GM12878 (cell line): ENCODE results near the gene SESN3. TPM values are rescaled to one million over a fixed set of nuclear protein-coding genes. Genes with fewer than 3 reads are reported as not detected.

ENCODE experiments used
- ATAC-seq: fragments of 200-7000 bp; cut with Tn5 transposase; 3 replicates; pipeline ENCODE4 v1.9.1; 2020; ENCODE audit warnings: mild to moderate bottlenecking, moderate library complexity
- BruUV-seq: library from RNA; stranded (reverse); fragments of 400-500 nt; replicated peaks from 2 replicates; lab custom pipeline; 2021; lab: Mats Ljungman, UMichigan
- CTCF ChIA-PET: fragments of 300-600 bp; sonication (Branson Sonifier 250); formaldehyde crosslinking; extraction: SDS; loops from one replicate; lab custom pipeline; 2021; ENCODE audit warnings: inconsistent platforms; lab: Yijun Ruan, JAX
- POLR2A ChIA-PET: fragments of 350-600 bp; formaldehyde crosslinking; extraction: SDS; loops from one replicate; lab custom pipeline; 2021; ENCODE audit warnings: inconsistent platforms; lab: Charles Lee
- RAD21 ChIA-PET: fragments of 300-600 bp; sonication (Branson Sonifier 250); formaldehyde crosslinking; loops from one replicate; lab custom pipeline; 2023; ENCODE audit warnings: antibody characterized with exemption; ENCODE audit not compliant: unreplicated experiment; lab: Charles Lee
- SMC1A ChIA-PET: fragments of 300-600 bp; sonication (Branson Sonifier 250); formaldehyde crosslinking; loops from one replicate; lab custom pipeline; 2023; ENCODE audit not compliant: unreplicated experiment, uncharacterized antibody; lab: Charles Lee
- DNase-seq: peaks from one replicate; pipeline ENCODE4 v3.0.0-alpha.2; 2011; ENCODE audit warnings: low read depth, low spot score
- FAIRE-seq: peaks from 3 replicates; lab custom pipeline; 2011; peaks lifted over from hg19 to GRCh38; lab: Jason Lieb, UNC
- H2AFZ ChIP-seq: 2 replicates; pipeline ENCODE4 v1.6.0; 2011; ENCODE audit warnings: low read depth, low read length, control low read depth; ENCODE audit not compliant: control insufficient read depth
- H3K27ac ChIP-seq: 2 replicates; pipeline ENCODE4 v1.5.1; 2011; ENCODE audit warnings: control low read depth; ENCODE audit not compliant: control insufficient read depth, insufficient read depth
- H3K27me3 ChIP-seq, 2 experiments: replicated peaks in 1 of 2; 2 replicates each; pipeline versions ENCODE4 v1.6.0 to v1.6.1; 2011; ENCODE audit warnings: low read length in 1 of 2; ENCODE audit not compliant: control insufficient read depth in 2 of 2, insufficient read depth in 2 of 2
- H3K36me3 ChIP-seq, 2 experiments: 2 replicates each; pipeline ENCODE4 v1.5.1; 2011; ENCODE audit warnings: low read length in 1 of 2; ENCODE audit not compliant: control insufficient read depth in 2 of 2, insufficient read depth in 2 of 2
- H3K4me1 ChIP-seq: 2 replicates; pipeline ENCODE4 v1.6.1; 2011; ENCODE audit warnings: mild to moderate bottlenecking, low read length, moderate library complexity, mixed read lengths; ENCODE audit not compliant: control insufficient read depth, insufficient read depth
- H3K4me2 ChIP-seq: 2 replicates; pipeline ENCODE4 v1.6.0; 2011; ENCODE audit warnings: control low read depth; ENCODE audit not compliant: control insufficient read depth, insufficient read depth
- H3K4me3 ChIP-seq: fragments of 200-600 bp; sonication (generic); 2 replicates; pipeline ENCODE4 v1.5.1; 2016
- H3K79me2 ChIP-seq: 2 replicates; pipeline ENCODE4 v1.6.0; 2011; ENCODE audit warnings: low read length; ENCODE audit not compliant: control insufficient read depth, insufficient read depth
- H3K9ac ChIP-seq: 2 replicates; pipeline ENCODE4 v1.8.0; 2011; ENCODE audit warnings: low read length, control low read depth, mixed read lengths; ENCODE audit not compliant: control insufficient read depth, insufficient read depth
- H3K9me3 ChIP-seq: replicated peaks from 3 replicates; pipeline ENCODE4 v1.5.1; 2011; ENCODE audit warnings: mild to moderate bottlenecking, low read length; ENCODE audit not compliant: control insufficient read depth, insufficient read depth
- H4K20me1 ChIP-seq: 2 replicates; pipeline ENCODE4 v1.6.0; 2011; ENCODE audit not compliant: control insufficient read depth, insufficient read depth
- CBX5 ChIP-seq: sonication (generic); IDR thresholded peaks from 2 replicates; pipeline ENCODE4 v1.6.1; 2016; ENCODE audit warnings: low read depth, moderate library complexity, mild to moderate bottlenecking, inconsistent platforms
- EED ChIP-seq: sonication (generic); IDR thresholded peaks from 2 replicates; pipeline ENCODE4 v1.6.1; 2016; ENCODE audit warnings: antibody characterized with exemption, low read depth
- FOXK2 ChIP-seq: fragments of 450-650 bp; IDR thresholded peaks from 2 replicates; pipeline ENCODE4 v1.6.1; 2017; ENCODE audit warnings: mild to moderate bottlenecking, moderate library complexity
- FOXM1 ChIP-seq: IDR thresholded peaks from 2 replicates; pipeline ENCODE4 v1.6.1; 2012; ENCODE audit warnings: low read depth, mild to moderate bottlenecking, inconsistent platforms, low read length, moderate library complexity
- IKZF1 ChIP-seq: fragments of 450-650 bp; conservative IDR thresholded peaks from 2 replicates; pipeline ENCODE4 v1.6.1; 2017; ENCODE audit warnings: antibody characterized with exemption, mild to moderate bottlenecking
- JUNB ChIP-seq: IDR thresholded peaks from 2 replicates; pipeline ENCODE4 v1.6.1; 2016; ENCODE audit warnings: antibody characterized with exemption, mild to moderate bottlenecking
- MYC ChIP-seq: IDR thresholded peaks from 2 replicates; pipeline ENCODE4 v1.6.1; 2011; ENCODE audit warnings: mild to moderate bottlenecking, low read length, moderate library complexity, inconsistent platforms; ENCODE audit not compliant: insufficient read depth, insufficient replicate concordance, insufficient read length, severe bottlenecking
- NR2F1 ChIP-seq: fragments of 450-650 bp; conservative IDR thresholded peaks from 2 replicates; pipeline ENCODE4 v1.6.1; 2017; ENCODE audit warnings: mild to moderate bottlenecking
- POLR2AphosphoS2 ChIP-seq: IDR thresholded peaks from 2 replicates; pipeline ENCODE4 v1.6.1; 2011; ENCODE audit warnings: low read depth, mild to moderate bottlenecking, low read length, improper control_type of control experiment, moderate library complexity
- RAD21 ChIP-seq: IDR thresholded peaks from 2 replicates; pipeline ENCODE4 v1.6.1; 2011; ENCODE audit warnings: mild to moderate bottlenecking, low read depth, low read length, moderate library complexity; ENCODE audit not compliant: insufficient read depth
- SMAD1 ChIP-seq: fragments of 450-650 bp; IDR thresholded peaks from 2 replicates; pipeline ENCODE4 v1.6.1; 2018; ENCODE audit warnings: mild to moderate bottlenecking, low read depth; ENCODE audit not compliant: partially characterized antibody
- TBL1XR1 ChIP-seq: IDR thresholded peaks from 2 replicates; pipeline ENCODE4 v1.6.1; 2012; ENCODE audit warnings: low read depth, low read length, improper control_type of control experiment
- YBX1 ChIP-seq: fragments of 450-650 bp; IDR thresholded peaks from 2 replicates; pipeline ENCODE4 v1.6.1; 2016; ENCODE audit warnings: antibody characterized with exemption
- ZBED1 ChIP-seq: IDR thresholded peaks from 2 replicates; pipeline ENCODE4 v1.6.1; 2016; ENCODE audit warnings: borderline replicate concordance
- ZNF217 ChIP-seq: fragments of 450-650 bp; IDR thresholded peaks from 2 replicates; pipeline ENCODE4 v1.6.1; 2017; ENCODE audit warnings: antibody characterized with exemption, mild to moderate bottlenecking
- WGBS: methylation state at CpG from one replicate; pipeline ENCODE4 v1.1.6; 2016; ENCODE audit warnings: low lambda C conversion rate; ENCODE audit not compliant: insufficient replicate concordance, insufficient coverage; ENCODE audit errors: missing lambda C conversion rate; 5-methylcytosine and 5-hydroxymethylcytosine counted together
- in situ Hi-C: fragments of 300-500 bp; cut with MboI; formaldehyde crosslinking; loops from 9 replicates; pipeline ENCODE4 v1.14.3; 2018; ENCODE audit warnings: mixed read lengths
- intact Hi-C: fragments of 100-400 bp; cut with micrococcal nuclease; formaldehyde crosslinking; loops from one replicate; pipeline ENCODE4 v1.14.2; 2022; ENCODE audit not compliant: unreplicated experiment
- polyA plus RNA-seq, 11 experiments: library from polyadenylated mRNA; depleted of rRNA in 4 of 11; unstranded in 6 of 11; stranded (reverse) in 5 of 11; fragments of >200 nt; fragmentation: Nextera tagmentation in 4 of 11; fragmentation: Illumina TruSeq in 1 of 11; extraction: Ambion mirVana in 4 of 11; extraction: Trizol in 1 of 11; gene quantifications; 1 replicate in 1 of 11; 2 replicates in 10 of 11; pipeline versions ENCODE4 v1.2.1 to v1.2.3, GENCODE V29; 2011 to 2016; ENCODE audit warnings: inconsistent platforms in 2 of 11, missing spikeins in 2 of 11, low read depth in 1 of 11
- total RNA-seq, 4 experiments: library from RNA; depleted of rRNA in 3 of 4; stranded (reverse); fragments of >200 nt in 3 of 4; fragmentation: Illumina TruSeq in 1 of 4; extraction: Trizol in 1 of 4; gene quantifications; 2 replicates each; pipeline versions ENCODE4 v1.2.1 to v1.2.3, GENCODE V29; 2013 to 2021
- TF ChIP-seq, protein P1 (sequence below): fragments of 450-650 bp; conservative IDR thresholded peaks from 2 replicates; pipeline ENCODE4 v1.6.1; 2017; ENCODE audit warnings: mild to moderate bottlenecking, moderate library complexity
- TF ChIP-seq, protein P2 (sequence below): fragments of 450-650 bp; IDR thresholded peaks from 2 replicates; pipeline ENCODE4 v1.6.1; 2017; ENCODE audit warnings: mild to moderate bottlenecking, moderate library complexity

The SESN3 gene
- total and polyA plus RNA-seq, 10 of the 15 experiments (the other 5 are each of a cell fraction or from before 2014, with no cell fraction given), result 0.64 to 6.7 (median 3.0) TPM

DNA sequence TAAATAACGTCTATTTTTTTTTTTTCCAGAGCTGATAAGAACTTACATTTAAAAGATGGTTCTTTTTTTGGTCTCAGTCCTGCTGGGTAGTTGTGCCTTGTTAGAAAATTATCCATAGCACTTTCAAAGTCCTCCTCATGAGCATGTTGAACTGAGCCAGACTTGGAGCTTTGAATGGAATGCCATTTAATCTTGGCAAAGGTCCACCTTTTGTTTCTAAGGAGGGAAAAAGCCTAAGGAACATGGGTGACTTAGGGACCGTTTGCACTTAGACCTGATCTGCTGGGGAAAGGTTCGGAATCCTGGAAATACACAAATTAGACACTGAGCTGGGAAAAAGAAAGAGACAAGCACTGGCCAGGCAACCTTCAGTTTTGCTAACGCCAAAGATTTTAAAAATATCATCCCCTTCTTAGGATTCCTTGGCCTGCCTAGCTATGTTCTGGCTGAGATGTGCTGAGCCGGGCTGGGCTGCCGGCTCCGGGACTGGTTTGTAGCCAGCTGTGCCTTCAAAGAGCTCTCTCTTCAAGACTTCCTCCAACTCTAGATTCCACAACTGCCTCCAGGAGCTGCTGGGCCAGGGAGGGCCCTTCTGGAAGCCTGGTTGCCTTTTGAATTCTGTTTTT, 74.0 kb downstream of the SESN3 start:
- no peak overlapping the region for H3K27ac ChIP-seq
- ATAC-seq (no peak), DNase-seq (no peak), FAIRE-seq (no peak)
- intact Hi-C loops, result no loop called here
- no TSS peak for BruUV-seq
- H2AFZ ChIP-seq, result no peak overlapping the region
- no peak overlapping the region for H3K9ac ChIP-seq
- RAD21 ChIA-PET, result interaction anchor here (0.7 to 16.6 kb wide), 12 partner anchors 22 to 1269 kb away, joined by 3 to 425 read pairs (median 3); partner anchors contain the start of gene SESN3
- TF ChIP-seq CBX5 (no peak), NR2F1 (no peak), ZBED1 (no peak), FOXM1 (no peak), SMAD1 (no peak), ZNF217 (no peak), IKZF1 (no peak), MYC (no peak), POLR2AphosphoS2 (no peak), FOXK2 (no peak), YBX1 (no peak), TBL1XR1 (no peak), JUNB (no peak), RAD21 (no peak), EED (no peak)
- TF ChIP-seq, protein P1, sequence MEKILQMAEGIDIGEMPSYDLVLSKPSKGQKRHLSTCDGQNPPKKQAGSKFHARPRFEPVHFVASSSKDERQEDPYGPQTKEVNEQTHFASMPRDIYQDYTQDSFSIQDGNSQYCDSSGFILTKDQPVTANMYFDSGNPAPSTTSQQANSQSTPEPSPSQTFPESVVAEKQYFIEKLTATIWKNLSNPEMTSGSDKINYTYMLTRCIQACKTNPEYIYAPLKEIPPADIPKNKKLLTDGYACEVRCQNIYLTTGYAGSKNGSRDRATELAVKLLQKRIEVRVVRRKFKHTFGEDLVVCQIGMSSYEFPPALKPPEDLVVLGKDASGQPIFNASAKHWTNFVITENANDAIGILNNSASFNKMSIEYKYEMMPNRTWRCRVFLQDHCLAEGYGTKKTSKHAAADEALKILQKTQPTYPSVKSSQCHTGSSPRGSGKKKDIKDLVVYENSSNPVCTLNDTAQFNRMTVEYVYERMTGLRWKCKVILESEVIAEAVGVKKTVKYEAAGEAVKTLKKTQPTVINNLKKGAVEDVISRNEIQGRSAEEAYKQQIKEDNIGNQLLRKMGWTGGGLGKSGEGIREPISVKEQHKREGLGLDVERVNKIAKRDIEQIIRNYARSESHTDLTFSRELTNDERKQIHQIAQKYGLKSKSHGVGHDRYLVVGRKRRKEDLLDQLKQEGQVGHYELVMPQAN, result no peak
- TF ChIP-seq, protein P2, sequence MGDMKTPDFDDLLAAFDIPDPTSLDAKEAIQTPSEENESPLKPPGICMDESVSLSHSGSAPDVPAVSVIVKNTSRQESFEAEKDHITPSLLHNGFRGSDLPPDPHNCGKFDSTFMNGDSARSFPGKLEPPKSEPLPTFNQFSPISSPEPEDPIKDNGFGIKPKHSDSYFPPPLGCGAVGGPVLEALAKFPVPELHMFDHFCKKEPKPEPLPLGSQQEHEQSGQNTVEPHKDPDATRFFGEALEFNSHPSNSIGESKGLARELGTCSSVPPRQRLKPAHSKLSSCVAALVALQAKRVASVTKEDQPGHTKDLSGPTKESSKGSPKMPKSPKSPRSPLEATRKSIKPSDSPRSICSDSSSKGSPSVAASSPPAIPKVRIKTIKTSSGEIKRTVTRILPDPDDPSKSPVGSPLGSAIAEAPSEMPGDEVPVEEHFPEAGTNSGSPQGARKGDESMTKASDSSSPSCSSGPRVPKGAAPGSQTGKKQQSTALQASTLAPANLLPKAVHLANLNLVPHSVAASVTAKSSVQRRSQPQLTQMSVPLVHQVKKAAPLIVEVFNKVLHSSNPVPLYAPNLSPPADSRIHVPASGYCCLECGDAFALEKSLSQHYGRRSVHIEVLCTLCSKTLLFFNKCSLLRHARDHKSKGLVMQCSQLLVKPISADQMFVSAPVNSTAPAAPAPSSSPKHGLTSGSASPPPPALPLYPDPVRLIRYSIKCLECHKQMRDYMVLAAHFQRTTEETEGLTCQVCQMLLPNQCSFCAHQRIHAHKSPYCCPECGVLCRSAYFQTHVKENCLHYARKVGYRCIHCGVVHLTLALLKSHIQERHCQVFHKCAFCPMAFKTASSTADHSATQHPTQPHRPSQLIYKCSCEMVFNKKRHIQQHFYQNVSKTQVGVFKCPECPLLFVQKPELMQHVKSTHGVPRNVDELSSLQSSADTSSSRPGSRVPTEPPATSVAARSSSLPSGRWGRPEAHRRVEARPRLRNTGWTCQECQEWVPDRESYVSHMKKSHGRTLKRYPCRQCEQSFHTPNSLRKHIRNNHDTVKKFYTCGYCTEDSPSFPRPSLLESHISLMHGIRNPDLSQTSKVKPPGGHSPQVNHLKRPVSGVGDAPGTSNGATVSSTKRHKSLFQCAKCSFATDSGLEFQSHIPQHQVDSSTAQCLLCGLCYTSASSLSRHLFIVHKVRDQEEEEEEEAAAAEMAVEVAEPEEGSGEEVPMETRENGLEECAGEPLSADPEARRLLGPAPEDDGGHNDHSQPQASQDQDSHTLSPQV, result no peak
- H3K4me1 ChIP-seq, result peaks cover 2% of the 10 kb centered on the region; the same call in 1 of the 2 replicates
- WGBS, result 66% methylated on average over 7 of the region's 7 CpGs
- H3K4me2 ChIP-seq, result no peak overlapping the region
- H3K79me2 ChIP-seq, result no peaks in the 10 kb centered on the region
- CTCF ChIA-PET, result interaction anchor here (0.7 to 24.1 kb wide), 15 partner anchors 8 to 1269 kb away, joined by 3 to 590 read pairs (median 4); partner anchors contain the start of gene SRSF8
- POLR2A ChIA-PET, result interaction anchor here (0.9 to 1.6 kb wide), 4 partner anchors 72 to 603 kb away, joined by 3 to 5 read pairs (median 4); no protein-coding TSS in a partner anchor
- no peaks in the 10 kb centered on the region for H4K20me1 ChIP-seq
- no peaks in the 10 kb centered on the region for H3K9me3 ChIP-seq
- no peaks in the 10 kb centered on the region for H3K36me3 ChIP-seq
- no peaks in the 10 kb centered on the region; a peak in 1 of 4 replicates for H3K27me3 ChIP-seq
- H3K4me3 ChIP-seq, result no peak overlapping the region
- SMC1A ChIA-PET, result interaction anchor here (0.6 to 11.9 kb wide), 15 partner anchors 18 to 1268 kb away, joined by 3 to 474 read pairs (median 3); partner anchors contain the start of genes ENDOD1 and SESN3
- in situ Hi-C loops, result no loop called here
